Tibial nerve (tissue), 3 donors: ENCODE measurements around the gene GID4.

Experiments used
- POLR2A ChIP-seq, 2 donors: fragments of 450-650 bp; IDR thresholded peaks; one replicate each; pipeline ENCODE4 v1.6.1; 2017; ENCODE audit warnings: antibody characterized with exemption in 2 of 2, mild to moderate bottlenecking in 2 of 2, moderate library complexity in 2 of 2
- TF ChIP-seq, protein P1 (sequence below), 5 experiments: fragments of 200-600 bp in 3 of 5; fragments of 450-650 bp in 2 of 5; sonication (generic) in 3 of 5; IDR thresholded peaks; one replicate each; pipeline ENCODE4 v1.5.1; 2016 to 2019; ENCODE audit warnings: antibody characterized with exemption in 5 of 5, mild to moderate bottlenecking in 3 of 5, moderate library complexity in 2 of 5

DNA sequence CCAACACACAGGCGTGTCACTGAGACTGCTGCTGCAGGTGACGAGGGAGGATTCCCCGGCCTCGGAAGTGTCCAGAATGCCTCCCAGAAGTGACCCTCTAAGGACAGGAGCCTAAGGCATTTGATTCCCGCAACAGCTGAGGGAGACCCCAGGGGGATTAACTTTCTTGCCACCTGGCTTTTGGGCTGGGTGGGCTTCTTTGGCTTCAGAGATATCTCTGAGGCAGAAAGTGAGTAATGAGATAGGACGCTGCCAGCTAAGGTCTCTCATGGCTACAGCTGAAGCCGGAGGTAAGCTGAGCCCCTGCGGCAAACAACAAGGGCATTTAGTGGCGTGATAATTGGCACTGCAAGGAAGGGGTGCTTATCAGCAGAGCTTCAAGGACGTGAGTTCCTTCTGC, 49.6 kb upstream of the GID4 start:
- TF ChIP-seq POLR2A (IDR thresholded peaks at IDR 0.05) = no peak
- TF ChIP-seq, protein P1, sequence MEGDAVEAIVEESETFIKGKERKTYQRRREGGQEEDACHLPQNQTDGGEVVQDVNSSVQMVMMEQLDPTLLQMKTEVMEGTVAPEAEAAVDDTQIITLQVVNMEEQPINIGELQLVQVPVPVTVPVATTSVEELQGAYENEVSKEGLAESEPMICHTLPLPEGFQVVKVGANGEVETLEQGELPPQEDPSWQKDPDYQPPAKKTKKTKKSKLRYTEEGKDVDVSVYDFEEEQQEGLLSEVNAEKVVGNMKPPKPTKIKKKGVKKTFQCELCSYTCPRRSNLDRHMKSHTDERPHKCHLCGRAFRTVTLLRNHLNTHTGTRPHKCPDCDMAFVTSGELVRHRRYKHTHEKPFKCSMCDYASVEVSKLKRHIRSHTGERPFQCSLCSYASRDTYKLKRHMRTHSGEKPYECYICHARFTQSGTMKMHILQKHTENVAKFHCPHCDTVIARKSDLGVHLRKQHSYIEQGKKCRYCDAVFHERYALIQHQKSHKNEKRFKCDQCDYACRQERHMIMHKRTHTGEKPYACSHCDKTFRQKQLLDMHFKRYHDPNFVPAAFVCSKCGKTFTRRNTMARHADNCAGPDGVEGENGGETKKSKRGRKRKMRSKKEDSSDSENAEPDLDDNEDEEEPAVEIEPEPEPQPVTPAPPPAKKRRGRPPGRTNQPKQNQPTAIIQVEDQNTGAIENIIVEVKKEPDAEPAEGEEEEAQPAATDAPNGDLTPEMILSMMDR (IDR thresholded peaks at IDR 0.05) = no peak
